ENCODE measurements around the gene ADD1.

ADD1 gene

GRCh38 chr4:2843263-2843940 is at the start of gene ADD1:
TSS of gene ADD1 (plus strand) at chr4:2843844. CDS start at chr4:2875916, 32,072 bp downstream.
- Mint-ChIP-seq H3K36me3 (peaks cover 25% of the 10 kb centered on the region), H3K9me3 (peaks cover 7% of the 10 kb centered on the region), H3K27ac (peak within 1 kb of the TSS; percentile 93), H3K4me1 (peaks cover 54% of the 10 kb centered on the region), H3K27me3 (no peaks in the 10 kb centered on the region), H3K4me3 (peak within 1 kb of the TSS; percentile 95)
- CTCF ChIA-PET: no interaction called here
- peak; percentile 91 for DNase-seq

GRCh38 chr4:2794486-2795299 is 49.0 kb upstream of the ADD1 start:
- DNase-seq: no peak
- Mint-ChIP-seq H3K27ac (no peak overlapping the region), H3K9me3 (no peaks in the 10 kb centered on the region), H3K4me1 (peaks cover 62% of the 10 kb centered on the region), H3K27me3 (peaks cover 44% of the 10 kb centered on the region), H3K4me3 (peak overlapping the region; percentile 84), H3K36me3 (no peaks in the 10 kb centered on the region)
- CTCF ChIA-PET: interaction anchor here (1.1 kb wide), 1 partner anchor 12 kb away, joined by 3 read pairs; no protein-coding TSS in a partner anchor

- Mint-ChIP-seq H3K27me3 (peaks cover 44% of the 10 kb centered on the region), H3K27ac (no peak overlapping the region), H3K36me3 (no peaks in the 10 kb centered on the region), H3K9me3 (no peaks in the 10 kb centered on the region), H3K4me3 (no peak overlapping the region), H3K4me1 (peaks cover 68% of the 10 kb centered on the region)
- CTCF ChIA-PET: no interaction called here
- DNase-seq: no peak
Measured at GRCh38 chr4:2795300-2795892, 48.2 kb upstream of the ADD1 start.

- CTCF ChIA-PET: no interaction called here
- H3K9me3 Mint-ChIP-seq: no peaks in the 10 kb centered on the region
- H3K36me3 Mint-ChIP-seq: no peaks in the 10 kb centered on the region
- H3K4me3 Mint-ChIP-seq: no peak overlapping the region
- peaks cover 70% of the 10 kb centered on the region for H3K4me1 Mint-ChIP-seq
- DNase-seq: no peak
- peak overlapping the region; percentile 80 for H3K27ac Mint-ChIP-seq
- H3K27me3 Mint-ChIP-seq: peaks cover 44% of the 10 kb centered on the region
Measured at GRCh38 chr4:2795893-2796848, 47.5 kb upstream of the ADD1 start.

- Mint-ChIP-seq H3K4me3 (no peak overlapping the region), H3K36me3 (no peaks in the 10 kb centered on the region), H3K4me1 (peaks cover 77% of the 10 kb centered on the region), H3K27me3 (peaks cover 38% of the 10 kb centered on the region), H3K27ac (no peak overlapping the region), H3K9me3 (no peaks in the 10 kb centered on the region)
- CTCF ChIA-PET: no interaction called here
- DNase-seq: no peak
Measured at GRCh38 chr4:2796849-2797544, 46.6 kb upstream of the ADD1 start.

- H3K27ac Mint-ChIP-seq: peak overlapping the region; percentile 91
- no peaks in the 10 kb centered on the region for H3K9me3 Mint-ChIP-seq
- H3K4me1 Mint-ChIP-seq: peaks cover 72% of the 10 kb centered on the region
- no peaks in the 10 kb centered on the region for H3K36me3 Mint-ChIP-seq
- peak overlapping the region; percentile 80 for H3K4me3 Mint-ChIP-seq
- CTCF ChIA-PET: interaction anchor here (0.8 to 1.2 kb wide), 3 partner anchors 9 to 138 kb away, joined by 3 to 4 read pairs (median 3); no protein-coding TSS in a partner anchor
- H3K27me3 Mint-ChIP-seq: peaks cover 32% of the 10 kb centered on the region
- DNase-seq: peak; percentile 69
Measured at GRCh38 chr4:2797545-2798305, 45.9 kb upstream of the ADD1 start.

- CTCF ChIA-PET: interaction anchor here (0.8 to 1.2 kb wide), 4 partner anchors 8 to 137 kb away, joined by 3 to 4 read pairs (median 3); no protein-coding TSS in a partner anchor
- Mint-ChIP-seq H3K27ac (peak overlapping the region; percentile 91), H3K36me3 (no peaks in the 10 kb centered on the region), H3K4me1 (peaks cover 70% of the 10 kb centered on the region), H3K27me3 (peaks cover 29% of the 10 kb centered on the region), H3K4me3 (peak overlapping the region; percentile 80), H3K9me3 (no peaks in the 10 kb centered on the region)
- DNase-seq: peak; percentile 74
Measured at GRCh38 chr4:2798399-2799223, 45.0 kb upstream of the ADD1 start.

GRCh38 chr4:2799224-2799911 is 44.3 kb upstream of the ADD1 start:
- DNase-seq: no peak

GRCh38 chr4:2799971-2800690 is 43.5 kb upstream of the ADD1 start:
- Mint-ChIP-seq H3K4me3 (peak overlapping the region; percentile 80), H3K27ac (peak overlapping the region; percentile 84), H3K36me3 (no peaks in the 10 kb centered on the region), H3K4me1 (peaks cover 57% of the 10 kb centered on the region), H3K27me3 (peaks cover 14% of the 10 kb centered on the region), H3K9me3 (no peaks in the 10 kb centered on the region)
- DNase-seq: no peak
- CTCF ChIA-PET: interaction anchor here (1.1 kb wide), 1 partner anchor 10 kb away, joined by 3 read pairs; no protein-coding TSS in a partner anchor

More at GRCh38 chr4:2799224-2799911, 44.3 kb upstream of the ADD1 start:
- peaks cover 64% of the 10 kb centered on the region for H3K4me1 Mint-ChIP-seq
- H3K4me3 Mint-ChIP-seq: peak overlapping the region; percentile 80
- no peaks in the 10 kb centered on the region for H3K9me3 Mint-ChIP-seq
- CTCF ChIA-PET: interaction anchor here (1.1 kb wide), 1 partner anchor 9 kb away, joined by 3 read pairs; no protein-coding TSS in a partner anchor
- H3K27ac Mint-ChIP-seq: peak overlapping the region; percentile 91
- peaks cover 21% of the 10 kb centered on the region for H3K27me3 Mint-ChIP-seq
- H3K36me3 Mint-ChIP-seq: no peaks in the 10 kb centered on the region

GRCh38 chr4:2800691-2801596 is 42.7 kb upstream of the ADD1 start:
- Mint-ChIP-seq H3K27me3 (peaks cover 8% of the 10 kb centered on the region), H3K36me3 (no peaks in the 10 kb centered on the region), H3K9me3 (no peaks in the 10 kb centered on the region), H3K4me1 (peaks cover 52% of the 10 kb centered on the region), H3K27ac (peak overlapping the region; percentile 80), H3K4me3 (peak overlapping the region; percentile 56)
- CTCF ChIA-PET: no interaction called here
- DNase-seq: peak; percentile 14

Data from activated naive CD4-positive, alpha-beta T cell treated with anti-CD3 and anti-CD28 coated beads, Interleukin-2, amount 10 ng/mL, durations not matched to agents 7 days and 5 days (primary cell).